ENCODE data around the gene WNK1. TPM values are rescaled to one million over a fixed set of nuclear protein-coding genes. Genes with fewer than 3 reads are reported as not detected.

The WNK1 gene
- total and polyA plus RNA-seq, 2 donors from 2014 or later: 40.2 to 173 TPM

DNA sequence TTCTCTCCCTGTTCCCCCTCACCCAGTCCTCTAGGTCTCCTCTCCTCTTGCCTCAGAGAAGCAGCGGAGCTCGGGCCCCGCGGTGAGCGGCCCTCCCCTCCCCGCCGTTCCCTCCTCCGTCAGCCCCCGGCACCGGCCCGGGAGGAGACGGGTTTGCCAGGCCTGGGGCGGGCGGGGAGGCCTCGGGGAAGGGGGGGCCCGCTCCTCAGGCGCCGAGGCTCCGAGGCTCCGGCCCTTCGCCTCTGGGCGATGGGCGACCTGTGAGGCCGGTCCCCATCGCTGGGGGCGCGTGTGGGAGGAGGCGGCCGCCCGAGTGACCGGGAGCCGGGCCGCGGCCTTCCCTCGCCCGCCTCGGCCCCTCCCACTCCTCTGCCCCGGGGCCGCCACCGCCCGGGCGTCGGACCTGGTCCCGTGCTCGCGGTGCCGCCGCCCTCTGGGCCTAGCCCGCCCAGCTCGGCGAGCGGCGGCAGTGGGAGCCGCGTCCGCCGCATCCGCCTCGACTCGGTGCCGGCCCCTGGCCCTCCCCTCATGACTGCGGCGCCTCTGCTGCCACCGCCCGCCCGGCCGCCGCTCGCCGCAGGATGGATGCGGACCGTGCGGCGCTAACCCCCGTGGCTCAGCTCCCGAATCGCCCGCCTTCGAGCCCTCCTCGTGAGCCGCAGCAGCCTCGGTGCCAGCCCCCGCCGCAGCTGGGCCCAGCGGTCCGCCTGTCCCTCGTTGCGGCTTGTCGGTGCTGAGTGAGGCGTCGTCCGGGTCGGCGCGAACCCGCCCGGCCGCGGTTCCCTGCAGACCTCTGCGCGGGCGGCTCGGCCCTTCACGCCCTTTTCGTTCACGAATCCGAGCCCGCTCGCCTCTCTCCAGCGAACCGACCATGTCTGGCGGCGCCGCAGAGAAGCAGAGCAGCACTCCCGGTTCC lies 574 bp downstream of the WNK1 start:
- intact Hi-C loops (cut with DNase I): no loop called here
- Histone ChIP-seq H3K9ac (ENCODE audit: low read length in 3 of 3) (peak overlapping the region; percentile 24 to 79 (median 76)), H3K36me3 (ENCODE audit: control insufficient read depth in 2 of 3, insufficient read depth in 3 of 3, low read length in 3 of 3) (no peaks in the 10 kb centered on the region), H3K27ac (ENCODE audit: low read depth in 2 of 2, low read length in 2 of 2) (peak overlapping the region; percentile 86 to 97), H3K27me3 (ENCODE audit: control insufficient read depth, insufficient read depth, low read length) (no peaks in the 10 kb centered on the region), H3K4me1 (ENCODE audit: control insufficient read depth in 2 of 3, insufficient read depth in 2 of 3, low read depth in 1 of 3, low read length in 3 of 3) (peaks cover 0 to 9% (median 7%) of the 10 kb centered on the region in 3 donors), H3K4me3 (ENCODE audit: low read length in 3 of 3) (peak overlapping the region; percentile 53 to 82 (median 70)), H3K9me3 (ENCODE audit: control insufficient read depth in 2 of 3, insufficient read depth in 1 of 3, low read length in 3 of 3) (no peaks in the 10 kb centered on the region)
- peak in 3 of 5 donors; percentile 60 to 89 (median 79) for DNase-seq
- no peak for FAIRE-seq
- TF ChIP-seq, protein P1, sequence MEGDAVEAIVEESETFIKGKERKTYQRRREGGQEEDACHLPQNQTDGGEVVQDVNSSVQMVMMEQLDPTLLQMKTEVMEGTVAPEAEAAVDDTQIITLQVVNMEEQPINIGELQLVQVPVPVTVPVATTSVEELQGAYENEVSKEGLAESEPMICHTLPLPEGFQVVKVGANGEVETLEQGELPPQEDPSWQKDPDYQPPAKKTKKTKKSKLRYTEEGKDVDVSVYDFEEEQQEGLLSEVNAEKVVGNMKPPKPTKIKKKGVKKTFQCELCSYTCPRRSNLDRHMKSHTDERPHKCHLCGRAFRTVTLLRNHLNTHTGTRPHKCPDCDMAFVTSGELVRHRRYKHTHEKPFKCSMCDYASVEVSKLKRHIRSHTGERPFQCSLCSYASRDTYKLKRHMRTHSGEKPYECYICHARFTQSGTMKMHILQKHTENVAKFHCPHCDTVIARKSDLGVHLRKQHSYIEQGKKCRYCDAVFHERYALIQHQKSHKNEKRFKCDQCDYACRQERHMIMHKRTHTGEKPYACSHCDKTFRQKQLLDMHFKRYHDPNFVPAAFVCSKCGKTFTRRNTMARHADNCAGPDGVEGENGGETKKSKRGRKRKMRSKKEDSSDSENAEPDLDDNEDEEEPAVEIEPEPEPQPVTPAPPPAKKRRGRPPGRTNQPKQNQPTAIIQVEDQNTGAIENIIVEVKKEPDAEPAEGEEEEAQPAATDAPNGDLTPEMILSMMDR (IDR thresholded peaks at IDR 0.05; ENCODE audit: borderline replicate concordance, extremely low read depth, insufficient read depth): peak; percentile 3

DNA sequence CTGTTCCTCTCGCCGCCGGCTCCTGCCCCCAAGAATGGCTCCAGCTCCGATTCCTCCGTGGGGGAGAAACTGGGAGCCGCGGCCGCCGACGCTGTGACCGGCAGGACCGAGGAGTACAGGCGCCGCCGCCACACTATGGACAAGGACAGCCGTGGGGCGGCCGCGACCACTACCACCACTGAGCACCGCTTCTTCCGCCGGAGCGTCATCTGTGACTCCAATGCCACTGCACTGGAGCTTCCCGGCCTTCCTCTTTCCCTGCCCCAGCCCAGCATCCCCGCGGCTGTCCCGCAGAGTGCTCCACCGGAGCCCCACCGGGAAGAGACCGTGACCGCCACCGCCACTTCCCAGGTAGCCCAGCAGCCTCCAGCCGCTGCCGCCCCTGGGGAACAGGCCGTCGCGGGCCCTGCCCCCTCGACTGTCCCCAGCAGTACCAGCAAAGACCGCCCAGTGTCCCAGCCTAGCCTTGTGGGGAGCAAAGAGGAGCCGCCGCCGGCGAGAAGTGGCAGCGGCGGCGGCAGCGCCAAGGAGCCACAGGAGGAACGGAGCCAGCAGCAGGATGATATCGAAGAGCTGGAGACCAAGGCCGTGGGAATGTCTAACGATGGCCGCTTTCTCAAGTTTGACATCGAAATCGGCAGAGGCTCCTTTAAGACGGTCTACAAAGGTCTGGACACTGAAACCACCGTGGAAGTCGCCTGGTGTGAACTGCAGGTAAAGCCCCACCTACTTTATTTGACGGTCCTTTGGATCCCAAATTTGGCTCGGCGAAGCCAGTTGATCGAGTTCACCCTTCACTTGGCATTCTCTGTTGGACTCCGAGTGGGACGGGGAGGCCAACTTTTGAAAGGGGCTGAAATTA lies 1.5 kb downstream of the WNK1 start:
- H3K36me3 ChIP-seq (ENCODE audit: control insufficient read depth in 2 of 3, insufficient read depth in 3 of 3, low read length in 3 of 3): no peaks in the 10 kb centered on the region
- intact Hi-C loops (cut with DNase I): no loop called here
- H3K9ac ChIP-seq (ENCODE audit: low read length in 3 of 3): peak overlapping the region; percentile 57 to 76 (median 67)
- peaks cover 0 to 9% (median 7%) of the 10 kb centered on the region in 3 donors for H3K4me1 ChIP-seq (ENCODE audit: control insufficient read depth in 2 of 3, insufficient read depth in 2 of 3, low read depth in 1 of 3, low read length in 3 of 3)
- FAIRE-seq (no peak), DNase-seq (peak; percentile 39 to 88 (median 52))
- no peaks in the 10 kb centered on the region for H3K9me3 ChIP-seq (ENCODE audit: control insufficient read depth in 2 of 3, insufficient read depth in 1 of 3, low read length in 3 of 3)
- H3K27ac ChIP-seq (ENCODE audit: low read depth in 2 of 2, low read length in 2 of 2): peak overlapping the region; percentile 86 to 97
- H3K4me3 ChIP-seq (ENCODE audit: low read length in 3 of 3): peak overlapping the region; percentile 70 to 82 (median 73)
- TF ChIP-seq, protein P1 (IDR thresholded peaks at IDR 0.05; ENCODE audit: borderline replicate concordance, extremely low read depth, insufficient read depth): no peak
- H3K27me3 ChIP-seq (ENCODE audit: control insufficient read depth, insufficient read depth, low read length): no peaks in the 10 kb centered on the region

DNA sequence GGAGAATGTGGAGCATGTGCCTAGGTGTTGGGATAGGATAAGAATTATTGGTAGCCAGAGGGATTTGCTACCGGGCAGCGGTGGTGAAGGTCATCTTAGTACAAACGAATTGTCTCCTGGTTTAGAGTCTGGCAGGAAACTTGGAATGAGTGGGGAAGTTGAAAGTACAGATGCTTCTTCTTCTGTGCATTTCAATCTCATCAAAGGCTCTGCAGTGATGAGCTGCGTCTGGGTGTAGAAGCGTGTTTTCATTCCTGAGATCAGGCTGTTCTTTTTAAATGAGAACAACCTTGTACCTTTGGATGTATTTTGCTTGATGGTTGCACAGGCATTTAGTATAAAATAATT lies 2.1 kb downstream of the WNK1 start:
- no peak for FAIRE-seq
- Histone ChIP-seq H3K27me3 (ENCODE audit: control insufficient read depth, insufficient read depth, low read length) (no peaks in the 10 kb centered on the region), H3K36me3 (ENCODE audit: control insufficient read depth in 2 of 3, insufficient read depth in 3 of 3, low read length in 3 of 3) (no peaks in the 10 kb centered on the region), H3K4me3 (ENCODE audit: low read length in 3 of 3) (peak overlapping the region; percentile 70 to 82 (median 73)), H3K9ac (ENCODE audit: low read length in 3 of 3) (peak overlapping the region; percentile 57 to 76 (median 67)), H3K9me3 (ENCODE audit: control insufficient read depth in 2 of 3, insufficient read depth in 1 of 3, low read length in 3 of 3) (no peaks in the 10 kb centered on the region), H3K27ac (ENCODE audit: low read depth in 2 of 2, low read length in 2 of 2) (peak overlapping the region in 1 of 2 donors; percentile 97), H3K4me1 (ENCODE audit: control insufficient read depth in 2 of 3, insufficient read depth in 2 of 3, low read depth in 1 of 3, low read length in 3 of 3) (peaks cover 0 to 9% (median 7%) of the 10 kb centered on the region in 3 donors)
- DNase-seq: peak in 2 of 5 donors; percentile 22 to 24
- TF ChIP-seq, protein P1 (IDR thresholded peaks at IDR 0.05; ENCODE audit: borderline replicate concordance, extremely low read depth, insufficient read depth): no peak
- intact Hi-C loops (cut with DNase I): no loop called here
